ENCODE results near the gene ASF1B. TPM values are rescaled to one million over a fixed set of nuclear protein-coding genes. Genes with fewer than 3 reads are reported as not detected.

The ASF1B gene
- total RNA-seq, 1 experiment from 2014 or later, result 67.4 TPM

- no peak overlapping the region for H3K4me3 ChIP-seq
- ChIA-PET CTCF (no interaction called here), POLR2A (ENCODE audit: unreplicated experiment) (no interaction called here)
- no peak overlapping the region for H3K4me2 ChIP-seq
- H3K4me1 ChIP-seq (replicated peaks; ENCODE audit: insufficient read depth), result no peaks in the 10 kb centered on the region
- H3K79me2 ChIP-seq (ENCODE audit: low read depth), result no peaks in the 10 kb centered on the region
- H3F3A ChIP-seq (ENCODE audit: insufficient read depth, low read depth), result peaks cover under 1% of the 10 kb centered on the region; the same call in 1 of the 2 replicates
- TSS peak; percentile 25 for BruUV-seq (replicated peaks)
- H3K27ac ChIP-seq, result no peak overlapping the region
- no peaks in the 10 kb centered on the region for H3K27me3 ChIP-seq (ENCODE audit: insufficient read depth, low read depth)
- H3K9me2 ChIP-seq (ENCODE audit: insufficient read depth), result no peaks in the 10 kb centered on the region
- H3K9me3 ChIP-seq (ENCODE audit: insufficient read depth, low read depth), result no peaks in the 10 kb centered on the region
- no peak overlapping the region for H2AFZ ChIP-seq
- DNase-seq, result no peak
- H4K20me1 ChIP-seq (ENCODE audit: insufficient read depth), result no peaks in the 10 kb centered on the region
- TF ChIP-seq CTCF (conservative IDR thresholded peaks at IDR 0.05) (no peak), EZH2 (IDR thresholded peaks at IDR 0.05; ENCODE audit: low read depth) (no peak)
- intact Hi-C loops (cut with micrococcal nuclease; ENCODE audit: unreplicated experiment), result no loop called here
- H3K36me3 ChIP-seq (ENCODE audit: low read depth), result no peaks in the 10 kb centered on the region
Measured at GRCh38 chr19:14149509-14149994, 13.2 kb upstream of the ASF1B start.

- no peak overlapping the region for H2AFZ ChIP-seq
- H3K79me2 ChIP-seq (ENCODE audit: low read depth), result no peaks in the 10 kb centered on the region
- no peak overlapping the region for H3K4me2 ChIP-seq
- no peaks in the 10 kb centered on the region for H3K4me1 ChIP-seq (replicated peaks; ENCODE audit: insufficient read depth)
- no peaks in the 10 kb centered on the region for H3K36me3 ChIP-seq (ENCODE audit: low read depth)
- BruUV-seq (replicated peaks), result no TSS peak
- intact Hi-C loops (cut with micrococcal nuclease; ENCODE audit: unreplicated experiment), result no loop called here
- H3K9me2 ChIP-seq (ENCODE audit: insufficient read depth), result no peaks in the 10 kb centered on the region
- no peaks in the 10 kb centered on the region for H3F3A ChIP-seq (ENCODE audit: insufficient read depth, low read depth)
- H3K27me3 ChIP-seq (ENCODE audit: insufficient read depth, low read depth), result no peaks in the 10 kb centered on the region
- POLR2A ChIA-PET (ENCODE audit: unreplicated experiment), result interaction anchor here (0.5 to 0.6 kb wide), 2 partner anchors 212 to 542 kb away, joined by 4 to 5 read pairs; no protein-coding TSS in a partner anchor
- no peaks in the 10 kb centered on the region for H4K20me1 ChIP-seq (ENCODE audit: insufficient read depth)
- no peaks in the 10 kb centered on the region for H3K9me3 ChIP-seq (ENCODE audit: insufficient read depth, low read depth)
- CTCF ChIA-PET, result interaction anchor here (1.1 kb wide), 1 partner anchor 319 kb away, joined by 4 read pairs; no protein-coding TSS in a partner anchor
- TF ChIP-seq CTCF (conservative IDR thresholded peaks at IDR 0.05), result no peak
- TF ChIP-seq EZH2 (IDR thresholded peaks at IDR 0.05; ENCODE audit: low read depth), result no peak
- no peak for DNase-seq
- no peak overlapping the region for H3K4me3 ChIP-seq
- H3K27ac ChIP-seq, result no peak overlapping the region
Measured at GRCh38 chr19:14148751-14149410, 12.5 kb upstream of the ASF1B start.

- no peaks in the 10 kb centered on the region for H3K9me3 ChIP-seq (ENCODE audit: insufficient read depth, low read depth)
- no TSS peak for BruUV-seq (replicated peaks)
Measured at GRCh38 chr19:14147797-14148605, 11.6 kb upstream of the ASF1B start.

More at GRCh38 chr19:14147797-14148605, 11.6 kb upstream of the ASF1B start:
- H3K4me1 ChIP-seq (replicated peaks; ENCODE audit: insufficient read depth), result no peaks in the 10 kb centered on the region
- H3K9me2 ChIP-seq (ENCODE audit: insufficient read depth), result no peaks in the 10 kb centered on the region
- H3K36me3 ChIP-seq (ENCODE audit: low read depth), result no peaks in the 10 kb centered on the region
- ChIA-PET CTCF (interaction anchor here (1.1 kb wide), 1 partner anchor 320 kb away, joined by 4 read pairs; no protein-coding TSS in a partner anchor), POLR2A (ENCODE audit: unreplicated experiment) (interaction anchor here (0.5 to 0.6 kb wide), 2 partner anchors 213 to 543 kb away, joined by 4 to 5 read pairs; no protein-coding TSS in a partner anchor)
- no peaks in the 10 kb centered on the region for H4K20me1 ChIP-seq (ENCODE audit: insufficient read depth)
- peak in 1 of 2 experiments; percentile 64 for DNase-seq
- no peak overlapping the region for H3K4me2 ChIP-seq
- H2AFZ ChIP-seq, result no peak overlapping the region
- intact Hi-C loops (cut with micrococcal nuclease; ENCODE audit: unreplicated experiment), result no loop called here
- no peak overlapping the region for H3K27ac ChIP-seq
- no peaks in the 10 kb centered on the region for H3K27me3 ChIP-seq (ENCODE audit: insufficient read depth, low read depth)
- no peaks in the 10 kb centered on the region for H3K79me2 ChIP-seq (ENCODE audit: low read depth)
- no peak overlapping the region for H3K4me3 ChIP-seq
- no peaks in the 10 kb centered on the region for H3F3A ChIP-seq (ENCODE audit: insufficient read depth, low read depth)
- TF ChIP-seq EZH2 (IDR thresholded peaks at IDR 0.05; ENCODE audit: low read depth) (no peak), CTCF (conservative IDR thresholded peaks at IDR 0.05) (peak; percentile 83)
